HUES6 (cell line): Measurements from ENCODE around the gene PHF2.

Experiments used
- H3K27ac ChIP-seq: 2 replicates; pipeline ENCODE4 v1.7.0; 2013; ENCODE audit warnings: low read depth, mild to moderate bottlenecking, low read length, inconsistent platforms
- H3K27me3 ChIP-seq: 2 replicates; pipeline ENCODE4 v1.6.1; 2013; ENCODE audit warnings: low read length; ENCODE audit not compliant: control insufficient read depth, insufficient read depth
- H3K36me3 ChIP-seq: 2 replicates; pipeline ENCODE4 v1.6.1; 2013; ENCODE audit warnings: low read length; ENCODE audit not compliant: control insufficient read depth, insufficient read depth
- H3K4me1 ChIP-seq: 2 replicates; pipeline ENCODE4 v1.6.1; 2013; ENCODE audit warnings: low read length; ENCODE audit not compliant: control insufficient read depth, insufficient read depth
- H3K4me3 ChIP-seq: 2 replicates; pipeline ENCODE4 v1.5.1; 2013; ENCODE audit warnings: low read depth, low read length
- H3K9ac ChIP-seq: one replicate; pipeline ENCODE4 v1.6.1; 2013; ENCODE audit warnings: mild to moderate bottlenecking, low read length
- H3K9me3 ChIP-seq: 2 replicates; pipeline ENCODE4 v1.6.1; 2013; ENCODE audit warnings: low read depth, low read length; ENCODE audit not compliant: control insufficient read depth, insufficient read depth

The PHF2 gene

GRCh38 chr9:93577975-93578682 lies 1.7 kb downstream of the PHF2 start:
- no peaks in the 10 kb centered on the region for H3K36me3 ChIP-seq
- H3K4me1 ChIP-seq, result peaks cover 31% of the 10 kb centered on the region
- H3K9me3 ChIP-seq, result no peaks in the 10 kb centered on the region
- H3K27ac ChIP-seq, result no peak overlapping the region
- H3K27me3 ChIP-seq, result peaks cover 4% of the 10 kb centered on the region
- no peak overlapping the region for H3K9ac ChIP-seq
- H3K4me3 ChIP-seq, result peak overlapping the region; percentile 65

- no peak overlapping the region for H3K27ac ChIP-seq
- peaks cover 4% of the 10 kb centered on the region for H3K27me3 ChIP-seq
- H3K4me3 ChIP-seq, result no peak overlapping the region
- no peak overlapping the region for H3K9ac ChIP-seq
- peaks cover 31% of the 10 kb centered on the region for H3K4me1 ChIP-seq
- H3K9me3 ChIP-seq, result no peaks in the 10 kb centered on the region
- no peaks in the 10 kb centered on the region for H3K36me3 ChIP-seq
Observed at GRCh38 chr9:93578844-93579243, 2.5 kb downstream of the PHF2 start.

GRCh38 chr9:93579711-93580516 lies 3.5 kb downstream of the PHF2 start:
- no peaks in the 10 kb centered on the region for H3K36me3 ChIP-seq
- no peak overlapping the region for H3K4me3 ChIP-seq
- peaks cover 21% of the 10 kb centered on the region for H3K4me1 ChIP-seq
- no peak overlapping the region for H3K9ac ChIP-seq
- H3K9me3 ChIP-seq, result no peaks in the 10 kb centered on the region; the same call in 1 of the 2 replicates
- H3K27me3 ChIP-seq, result peaks cover 4% of the 10 kb centered on the region
- no peak overlapping the region for H3K27ac ChIP-seq

- no peak overlapping the region for H3K9ac ChIP-seq
- no peaks in the 10 kb centered on the region for H3K36me3 ChIP-seq
- H3K27ac ChIP-seq, result no peak overlapping the region
- no peaks in the 10 kb centered on the region; the same call in 1 of the 2 replicates for H3K9me3 ChIP-seq
- H3K4me3 ChIP-seq, result no peak overlapping the region
- H3K4me1 ChIP-seq, result peaks cover 15% of the 10 kb centered on the region
- peaks cover 4% of the 10 kb centered on the region for H3K27me3 ChIP-seq
Observed at GRCh38 chr9:93580654-93581380, 4.4 kb downstream of the PHF2 start.

GRCh38 chr9:93582115-93582514 lies 5.7 kb downstream of the PHF2 start:
- peaks cover 4% of the 10 kb centered on the region for H3K27me3 ChIP-seq
- no peaks in the 10 kb centered on the region for H3K36me3 ChIP-seq
- peaks cover 15% of the 10 kb centered on the region for H3K4me1 ChIP-seq
- H3K9me3 ChIP-seq, result no peaks in the 10 kb centered on the region; the same call in 1 of the 2 replicates
- no peak overlapping the region for H3K27ac ChIP-seq
- no peak overlapping the region for H3K9ac ChIP-seq
- no peak overlapping the region for H3K4me3 ChIP-seq

GRCh38 chr9:93582550-93582949 lies 6.2 kb downstream of the PHF2 start:
- H3K4me1 ChIP-seq, result peaks cover 14% of the 10 kb centered on the region
- no peak overlapping the region for H3K27ac ChIP-seq
- no peaks in the 10 kb centered on the region for H3K36me3 ChIP-seq
- H3K9ac ChIP-seq, result no peak overlapping the region
- peaks cover 1% of the 10 kb centered on the region for H3K27me3 ChIP-seq
- H3K9me3 ChIP-seq, result no peaks in the 10 kb centered on the region; the same call in 1 of the 2 replicates
- no peak overlapping the region for H3K4me3 ChIP-seq

GRCh38 chr9:93585259-93585658 lies 8.9 kb downstream of the PHF2 start:
- no peaks in the 10 kb centered on the region for H3K36me3 ChIP-seq
- no peaks in the 10 kb centered on the region for H3K27me3 ChIP-seq
- H3K9me3 ChIP-seq, result no peaks in the 10 kb centered on the region; the same call in 1 of the 2 replicates
- H3K4me1 ChIP-seq, result peaks cover 7% of the 10 kb centered on the region
- H3K27ac ChIP-seq, result no peak overlapping the region
- no peak overlapping the region for H3K9ac ChIP-seq
- no peak overlapping the region for H3K4me3 ChIP-seq

- peaks cover 7% of the 10 kb centered on the region for H3K4me1 ChIP-seq
- H3K9ac ChIP-seq, result no peak overlapping the region
- no peak overlapping the region for H3K27ac ChIP-seq
- H3K27me3 ChIP-seq, result no peaks in the 10 kb centered on the region
- no peaks in the 10 kb centered on the region; the same call in 1 of the 2 replicates for H3K9me3 ChIP-seq
- H3K36me3 ChIP-seq, result no peaks in the 10 kb centered on the region
- no peak overlapping the region for H3K4me3 ChIP-seq
Observed at GRCh38 chr9:93585695-93586094, 9.3 kb downstream of the PHF2 start.

GRCh38 chr9:93586290-93587057 lies 10.1 kb downstream of the PHF2 start:
- Histone ChIP-seq H3K9ac (no peak overlapping the region), H3K27ac (no peak overlapping the region), H3K4me3 (no peak overlapping the region), H3K9me3 (no peaks in the 10 kb centered on the region; the same call in 1 of the 2 replicates), H3K36me3 (no peaks in the 10 kb centered on the region), H3K27me3 (no peaks in the 10 kb centered on the region), H3K4me1 (peaks cover 7% of the 10 kb centered on the region)

- no peak overlapping the region for H3K27ac ChIP-seq
- no peaks in the 10 kb centered on the region; the same call in 1 of the 2 replicates for H3K9me3 ChIP-seq
- no peaks in the 10 kb centered on the region for H3K27me3 ChIP-seq
- no peak overlapping the region for H3K9ac ChIP-seq
- no peaks in the 10 kb centered on the region for H3K36me3 ChIP-seq
- H3K4me3 ChIP-seq, result no peak overlapping the region
- H3K4me1 ChIP-seq, result peaks cover 4% of the 10 kb centered on the region
Observed at GRCh38 chr9:93587284-93587650, 10.9 kb downstream of the PHF2 start.
